Astrocyte (in vitro differentiated cells and primary cell): ENCODE measurements around the gene CLPSL1.

Experiments
- EZH2 ChIP-seq: IDR thresholded peaks from 2 replicates; pipeline ENCODE4 v1.6.1; 2012; ENCODE audit warnings: mild to moderate bottlenecking, low read length, inconsistent platforms; ENCODE audit not compliant: insufficient read depth
- TF ChIP-seq, protein P1 (sequence below): IDR thresholded peaks from 2 replicates; pipeline ENCODE4 v1.5.1; 2011; ENCODE audit warnings: low read depth, mild to moderate bottlenecking, inconsistent platforms, low read length, moderate library complexity; ENCODE audit not compliant: insufficient read depth

DNA sequence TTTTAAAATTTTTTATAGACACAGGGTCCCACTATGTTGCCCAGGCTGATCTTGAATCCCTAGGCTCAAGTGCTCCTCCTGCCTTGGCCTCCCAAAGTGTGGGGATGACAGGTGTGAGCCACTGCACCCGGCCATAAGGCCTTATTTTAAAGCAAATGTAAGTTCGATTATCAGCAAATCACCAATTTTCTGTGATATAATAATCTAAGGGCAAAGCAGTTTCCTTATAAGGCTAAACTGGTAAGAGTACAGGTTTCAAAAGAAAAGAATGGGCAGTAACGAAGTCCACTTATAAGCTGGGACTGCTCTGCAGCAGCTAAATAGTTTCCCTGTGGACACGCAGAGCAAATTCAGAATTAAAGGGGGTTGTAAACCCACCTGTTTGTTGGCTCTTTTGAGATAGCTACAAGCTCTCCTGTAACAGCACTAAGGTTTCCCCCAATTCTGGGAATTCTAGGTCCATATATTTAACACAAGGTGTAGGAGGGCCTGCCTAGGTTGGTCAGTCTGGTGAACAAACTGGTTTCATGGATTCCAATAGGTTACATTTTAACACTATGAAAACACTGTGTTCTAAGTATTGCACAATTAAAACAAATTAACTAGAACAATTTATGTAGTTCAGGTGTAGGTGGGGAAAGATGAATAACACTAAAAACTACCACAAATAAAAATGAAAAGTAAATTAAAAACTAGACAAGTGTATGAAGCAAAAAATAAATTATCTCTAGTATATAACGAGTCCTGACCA is 50.6 kb downstream of the CLPSL1 start:
- TF ChIP-seq, protein P1, sequence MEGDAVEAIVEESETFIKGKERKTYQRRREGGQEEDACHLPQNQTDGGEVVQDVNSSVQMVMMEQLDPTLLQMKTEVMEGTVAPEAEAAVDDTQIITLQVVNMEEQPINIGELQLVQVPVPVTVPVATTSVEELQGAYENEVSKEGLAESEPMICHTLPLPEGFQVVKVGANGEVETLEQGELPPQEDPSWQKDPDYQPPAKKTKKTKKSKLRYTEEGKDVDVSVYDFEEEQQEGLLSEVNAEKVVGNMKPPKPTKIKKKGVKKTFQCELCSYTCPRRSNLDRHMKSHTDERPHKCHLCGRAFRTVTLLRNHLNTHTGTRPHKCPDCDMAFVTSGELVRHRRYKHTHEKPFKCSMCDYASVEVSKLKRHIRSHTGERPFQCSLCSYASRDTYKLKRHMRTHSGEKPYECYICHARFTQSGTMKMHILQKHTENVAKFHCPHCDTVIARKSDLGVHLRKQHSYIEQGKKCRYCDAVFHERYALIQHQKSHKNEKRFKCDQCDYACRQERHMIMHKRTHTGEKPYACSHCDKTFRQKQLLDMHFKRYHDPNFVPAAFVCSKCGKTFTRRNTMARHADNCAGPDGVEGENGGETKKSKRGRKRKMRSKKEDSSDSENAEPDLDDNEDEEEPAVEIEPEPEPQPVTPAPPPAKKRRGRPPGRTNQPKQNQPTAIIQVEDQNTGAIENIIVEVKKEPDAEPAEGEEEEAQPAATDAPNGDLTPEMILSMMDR, result no peak
- TF ChIP-seq EZH2, result no peak
